GM12801 (cell line): ENCODE results near the gene P4HTM.

Experiments
- TF ChIP-seq, protein P1 (sequence below): IDR thresholded peaks from one replicate; pipeline ENCODE4 v1.5.1; 2011; ENCODE audit warnings: control low read depth; ENCODE audit not compliant: insufficient read length; ENCODE audit errors: extremely low read depth

The P4HTM gene

DNA sequence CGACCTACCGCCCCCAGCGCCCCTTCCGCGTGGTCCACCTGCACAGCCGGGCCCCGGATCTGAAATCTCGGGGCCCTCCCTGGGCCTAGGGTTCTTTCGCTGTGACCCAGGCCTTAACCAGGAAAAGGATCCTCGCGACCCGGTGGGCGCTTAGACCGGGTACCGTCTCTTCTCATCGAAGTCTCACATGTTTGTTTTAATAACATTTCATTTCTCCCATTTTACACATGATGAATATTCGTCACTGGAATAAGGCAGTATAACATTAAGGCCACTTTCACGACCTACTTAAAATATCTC is 28.6 kb downstream of the P4HTM start:
- TF ChIP-seq, protein P1, sequence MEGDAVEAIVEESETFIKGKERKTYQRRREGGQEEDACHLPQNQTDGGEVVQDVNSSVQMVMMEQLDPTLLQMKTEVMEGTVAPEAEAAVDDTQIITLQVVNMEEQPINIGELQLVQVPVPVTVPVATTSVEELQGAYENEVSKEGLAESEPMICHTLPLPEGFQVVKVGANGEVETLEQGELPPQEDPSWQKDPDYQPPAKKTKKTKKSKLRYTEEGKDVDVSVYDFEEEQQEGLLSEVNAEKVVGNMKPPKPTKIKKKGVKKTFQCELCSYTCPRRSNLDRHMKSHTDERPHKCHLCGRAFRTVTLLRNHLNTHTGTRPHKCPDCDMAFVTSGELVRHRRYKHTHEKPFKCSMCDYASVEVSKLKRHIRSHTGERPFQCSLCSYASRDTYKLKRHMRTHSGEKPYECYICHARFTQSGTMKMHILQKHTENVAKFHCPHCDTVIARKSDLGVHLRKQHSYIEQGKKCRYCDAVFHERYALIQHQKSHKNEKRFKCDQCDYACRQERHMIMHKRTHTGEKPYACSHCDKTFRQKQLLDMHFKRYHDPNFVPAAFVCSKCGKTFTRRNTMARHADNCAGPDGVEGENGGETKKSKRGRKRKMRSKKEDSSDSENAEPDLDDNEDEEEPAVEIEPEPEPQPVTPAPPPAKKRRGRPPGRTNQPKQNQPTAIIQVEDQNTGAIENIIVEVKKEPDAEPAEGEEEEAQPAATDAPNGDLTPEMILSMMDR, result no peak

DNA sequence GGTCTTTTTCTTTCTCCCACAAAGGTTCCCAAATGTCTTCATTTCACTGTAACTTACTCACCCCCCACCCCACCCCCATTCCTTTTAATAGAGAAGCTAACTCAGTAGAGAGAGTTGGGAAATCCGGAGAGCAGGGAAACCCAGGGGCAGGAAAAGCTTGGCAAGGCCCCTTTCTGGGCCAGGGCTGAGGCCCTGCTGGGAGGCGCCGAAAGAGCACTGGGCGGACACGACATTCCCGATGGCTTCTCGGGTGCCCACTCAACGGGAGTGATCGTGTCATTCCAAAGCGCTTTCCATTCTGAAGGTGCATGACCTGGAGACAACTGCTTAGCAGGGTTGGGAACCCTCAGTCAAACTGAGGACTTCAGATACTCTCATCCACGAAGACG is 29.9 kb downstream of the P4HTM start:
- TF ChIP-seq, protein P1, result no peak

DNA sequence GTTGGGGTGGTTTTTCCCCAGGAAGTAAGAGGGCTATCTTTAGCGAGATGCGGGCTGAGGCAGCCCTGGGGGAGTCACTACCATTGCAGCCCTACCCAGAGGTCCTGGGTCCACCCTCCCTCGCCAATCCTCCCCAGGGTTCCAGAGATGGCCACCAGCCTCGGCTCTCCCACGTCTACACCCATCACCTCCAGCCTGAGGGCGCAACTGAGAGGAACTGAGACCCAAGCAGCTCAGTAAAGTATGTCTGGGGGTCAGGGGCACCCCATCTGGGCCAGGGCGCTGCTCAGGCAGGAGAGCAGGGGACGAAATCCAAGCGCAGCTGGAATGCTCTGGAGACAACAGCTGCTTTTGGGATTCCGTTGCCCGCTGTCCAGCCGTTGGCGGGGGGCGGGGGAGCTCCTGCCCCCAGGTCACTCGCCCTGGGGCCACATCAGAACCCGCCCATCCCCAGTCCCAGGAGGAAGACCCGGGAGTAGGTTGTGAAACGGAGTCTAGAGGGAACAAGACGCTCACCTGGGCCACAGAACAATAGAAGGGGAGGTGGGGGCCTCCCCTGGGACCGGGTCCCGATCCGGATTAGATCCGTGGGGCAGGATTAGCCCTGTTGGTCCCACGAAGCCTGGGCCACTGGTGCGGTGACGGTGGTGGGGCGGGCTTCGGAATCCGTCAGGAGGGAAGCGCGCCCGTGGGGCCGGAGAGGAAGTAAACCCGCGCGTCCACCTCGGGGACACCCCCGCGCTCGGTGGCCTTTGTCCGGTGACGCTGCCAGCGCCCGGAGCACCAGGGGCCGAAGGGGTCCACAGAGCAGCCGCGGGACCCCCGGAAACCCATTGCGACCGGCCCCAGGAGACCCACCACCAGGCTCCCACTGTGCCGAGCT is 30.5 kb downstream of the P4HTM start:
- TF ChIP-seq, protein P1, result no peak

DNA sequence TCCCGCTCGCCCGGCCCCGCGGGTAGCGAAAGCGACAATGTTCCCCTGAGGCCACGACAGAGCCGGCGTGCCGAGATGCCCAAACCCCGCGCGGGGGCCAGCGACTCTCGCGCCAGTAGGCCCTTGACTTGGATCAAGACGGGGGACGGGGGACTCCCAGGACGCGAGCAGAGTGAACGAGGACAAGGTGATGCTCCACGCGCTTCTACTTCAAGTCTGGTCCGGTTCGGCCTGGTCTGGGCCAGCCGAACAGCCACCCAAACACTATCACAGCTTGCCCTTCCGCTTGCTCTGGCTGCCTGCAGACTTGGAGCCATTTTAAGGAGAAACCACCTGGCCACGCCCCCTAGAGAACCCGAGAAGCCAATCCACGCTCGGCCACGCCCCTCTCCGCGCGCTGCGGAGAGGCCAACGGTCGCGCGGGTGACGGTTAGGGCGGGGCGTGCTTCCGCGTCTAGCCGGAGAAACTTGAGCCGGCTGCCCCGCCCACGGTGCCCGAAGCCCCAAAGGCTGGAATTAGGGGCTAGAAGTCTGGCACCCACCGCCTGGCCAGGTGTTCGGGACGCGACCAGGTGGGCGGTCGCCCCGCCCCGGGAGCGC is 31.3 kb downstream of the P4HTM start:
- TF ChIP-seq, protein P1, result no peak

DNA sequence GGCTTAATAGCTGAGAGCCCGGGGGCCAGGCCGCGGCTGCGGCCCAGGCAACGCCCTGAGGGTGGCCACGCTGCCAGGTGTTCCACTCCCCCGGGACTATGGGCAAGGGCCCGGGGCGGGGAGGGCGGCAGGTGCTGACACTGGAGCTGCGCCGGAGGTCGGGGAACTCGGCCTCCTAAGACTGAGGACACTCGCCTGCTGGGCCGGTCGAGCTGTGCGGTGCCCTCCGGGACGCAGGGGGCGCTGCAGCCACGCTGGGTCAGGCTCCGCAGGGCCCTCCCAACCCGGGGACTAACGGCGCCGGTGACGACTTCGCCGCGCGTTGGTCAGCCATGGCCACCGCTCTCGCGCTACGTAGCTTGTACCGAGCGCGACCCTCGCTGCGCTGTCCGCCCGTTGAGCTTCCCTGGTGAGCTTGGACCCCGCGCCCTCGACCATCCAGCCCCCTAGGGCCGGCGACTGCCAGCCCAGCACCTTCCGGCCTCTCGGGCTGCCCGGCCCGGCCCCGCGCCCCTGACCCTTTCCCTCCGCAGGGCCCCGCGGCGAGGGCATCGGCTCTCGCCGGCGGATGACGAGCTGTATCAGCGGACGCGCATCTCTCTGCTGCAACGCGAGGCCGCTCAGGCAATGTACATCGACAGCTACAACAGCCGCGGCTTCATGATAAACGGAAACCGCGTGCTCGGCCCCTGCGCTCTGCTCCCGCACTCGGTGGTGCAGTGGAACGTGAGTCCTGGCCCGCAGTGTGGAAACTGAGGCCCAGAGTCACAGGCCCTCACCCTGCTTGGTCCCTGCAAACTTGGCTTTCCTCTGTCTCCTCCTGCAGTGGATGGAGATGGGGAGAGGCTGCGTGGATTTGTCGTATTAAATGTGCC is 32.0 kb downstream of the P4HTM start, which contains the start of gene NDUFAF3:
NDUFAF3 (plus strand) TSS at position 309 of the 875 bp plus-strand sequence; CDS start at position 333, 24 bp downstream.
- TF ChIP-seq, protein P1, result no peak

DNA sequence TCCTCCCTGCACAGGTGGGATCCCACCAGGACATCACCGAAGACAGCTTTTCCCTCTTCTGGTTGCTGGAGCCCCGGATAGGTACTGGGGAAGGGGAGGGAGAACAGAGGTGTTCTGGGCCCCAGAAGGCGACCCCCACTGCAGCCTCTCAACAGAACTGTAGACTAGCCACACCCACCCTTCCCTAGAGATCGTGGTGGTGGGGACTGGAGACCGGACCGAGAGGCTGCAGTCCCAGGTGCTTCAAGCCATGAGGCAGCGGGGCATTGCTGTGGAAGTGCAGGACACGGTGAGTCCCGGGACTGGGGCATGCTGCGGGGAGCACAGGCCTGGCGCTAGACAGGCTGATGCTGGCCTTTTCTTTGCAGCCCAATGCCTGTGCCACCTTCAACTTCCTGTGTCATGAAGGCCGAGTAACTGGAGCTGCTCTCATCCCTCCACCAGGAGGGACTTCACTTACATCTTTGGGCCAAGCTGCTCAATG is 32.7 kb downstream of the P4HTM start:
- TF ChIP-seq, protein P1, result no peak

DNA sequence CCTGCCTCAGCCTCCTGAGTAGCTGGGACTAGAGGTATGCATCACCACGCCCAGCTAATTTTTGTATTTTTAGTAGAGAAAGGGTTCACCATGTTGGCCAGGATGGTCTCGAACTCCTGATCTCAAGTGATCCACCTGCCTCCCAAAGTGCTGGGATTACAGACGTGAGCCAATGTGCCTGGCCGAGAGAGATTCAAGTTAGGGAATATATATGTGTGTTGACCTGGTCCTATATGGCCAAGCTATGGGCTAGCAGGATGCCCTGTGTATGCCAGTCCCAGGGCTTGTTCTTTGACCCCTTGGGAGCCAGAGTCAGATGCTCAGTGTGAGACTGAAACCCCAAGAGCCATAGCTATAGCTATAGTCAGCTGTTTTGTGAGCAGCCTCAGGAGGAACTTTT is 33.7 kb downstream of the P4HTM start:
- TF ChIP-seq, protein P1, result no peak
